ENCODE results near the gene TET3.

DNA sequence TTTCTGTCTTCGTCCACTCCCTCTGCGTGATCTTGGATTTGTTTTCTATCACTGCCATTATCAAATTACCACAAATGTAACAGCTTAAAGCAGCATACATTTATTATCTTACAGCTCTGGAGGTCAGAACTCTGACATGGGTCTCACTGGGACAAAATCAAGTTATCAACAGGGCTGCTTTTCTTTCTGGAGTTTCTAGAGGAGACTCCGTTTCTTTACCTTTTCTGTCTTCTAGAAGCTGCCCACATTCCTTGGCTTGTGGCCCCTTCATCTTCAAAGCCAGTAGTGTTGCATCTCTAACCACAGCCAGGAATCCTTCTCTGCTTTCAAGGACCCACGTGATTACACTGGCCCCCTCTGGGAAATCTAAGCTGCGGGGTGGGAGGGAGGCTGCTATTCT, 21.9 kb upstream of the TET3 start:
- no peak for TF ChIP-seq POLR2AphosphoS5 (IDR thresholded peaks at IDR 0.05; ENCODE audit: low read depth)
- TF ChIP-seq, protein P1, sequence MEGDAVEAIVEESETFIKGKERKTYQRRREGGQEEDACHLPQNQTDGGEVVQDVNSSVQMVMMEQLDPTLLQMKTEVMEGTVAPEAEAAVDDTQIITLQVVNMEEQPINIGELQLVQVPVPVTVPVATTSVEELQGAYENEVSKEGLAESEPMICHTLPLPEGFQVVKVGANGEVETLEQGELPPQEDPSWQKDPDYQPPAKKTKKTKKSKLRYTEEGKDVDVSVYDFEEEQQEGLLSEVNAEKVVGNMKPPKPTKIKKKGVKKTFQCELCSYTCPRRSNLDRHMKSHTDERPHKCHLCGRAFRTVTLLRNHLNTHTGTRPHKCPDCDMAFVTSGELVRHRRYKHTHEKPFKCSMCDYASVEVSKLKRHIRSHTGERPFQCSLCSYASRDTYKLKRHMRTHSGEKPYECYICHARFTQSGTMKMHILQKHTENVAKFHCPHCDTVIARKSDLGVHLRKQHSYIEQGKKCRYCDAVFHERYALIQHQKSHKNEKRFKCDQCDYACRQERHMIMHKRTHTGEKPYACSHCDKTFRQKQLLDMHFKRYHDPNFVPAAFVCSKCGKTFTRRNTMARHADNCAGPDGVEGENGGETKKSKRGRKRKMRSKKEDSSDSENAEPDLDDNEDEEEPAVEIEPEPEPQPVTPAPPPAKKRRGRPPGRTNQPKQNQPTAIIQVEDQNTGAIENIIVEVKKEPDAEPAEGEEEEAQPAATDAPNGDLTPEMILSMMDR (conservative IDR thresholded peaks at IDR 0.05; ENCODE audit: low read depth in 2 of 2): no peak
- no peak for TF ChIP-seq EZH2 (IDR thresholded peaks at IDR 0.05; ENCODE audit: low read depth, unreplicated experiment)
- TF ChIP-seq, protein P2, sequence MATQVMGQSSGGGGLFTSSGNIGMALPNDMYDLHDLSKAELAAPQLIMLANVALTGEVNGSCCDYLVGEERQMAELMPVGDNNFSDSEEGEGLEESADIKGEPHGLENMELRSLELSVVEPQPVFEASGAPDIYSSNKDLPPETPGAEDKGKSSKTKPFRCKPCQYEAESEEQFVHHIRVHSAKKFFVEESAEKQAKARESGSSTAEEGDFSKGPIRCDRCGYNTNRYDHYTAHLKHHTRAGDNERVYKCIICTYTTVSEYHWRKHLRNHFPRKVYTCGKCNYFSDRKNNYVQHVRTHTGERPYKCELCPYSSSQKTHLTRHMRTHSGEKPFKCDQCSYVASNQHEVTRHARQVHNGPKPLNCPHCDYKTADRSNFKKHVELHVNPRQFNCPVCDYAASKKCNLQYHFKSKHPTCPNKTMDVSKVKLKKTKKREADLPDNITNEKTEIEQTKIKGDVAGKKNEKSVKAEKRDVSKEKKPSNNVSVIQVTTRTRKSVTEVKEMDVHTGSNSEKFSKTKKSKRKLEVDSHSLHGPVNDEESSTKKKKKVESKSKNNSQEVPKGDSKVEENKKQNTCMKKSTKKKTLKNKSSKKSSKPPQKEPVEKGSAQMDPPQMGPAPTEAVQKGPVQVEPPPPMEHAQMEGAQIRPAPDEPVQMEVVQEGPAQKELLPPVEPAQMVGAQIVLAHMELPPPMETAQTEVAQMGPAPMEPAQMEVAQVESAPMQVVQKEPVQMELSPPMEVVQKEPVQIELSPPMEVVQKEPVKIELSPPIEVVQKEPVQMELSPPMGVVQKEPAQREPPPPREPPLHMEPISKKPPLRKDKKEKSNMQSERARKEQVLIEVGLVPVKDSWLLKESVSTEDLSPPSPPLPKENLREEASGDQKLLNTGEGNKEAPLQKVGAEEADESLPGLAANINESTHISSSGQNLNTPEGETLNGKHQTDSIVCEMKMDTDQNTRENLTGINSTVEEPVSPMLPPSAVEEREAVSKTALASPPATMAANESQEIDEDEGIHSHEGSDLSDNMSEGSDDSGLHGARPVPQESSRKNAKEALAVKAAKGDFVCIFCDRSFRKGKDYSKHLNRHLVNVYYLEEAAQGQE (IDR thresholded peaks at IDR 0.05; ENCODE audit: unreplicated experiment): no peak
- TF ChIP-seq CREB1 (CRISPR knock-in tag; IDR thresholded peaks at IDR 0.05; ENCODE audit: low read depth): no peak
- no peak for TF ChIP-seq ZNF331 (CRISPR knock-in tag; IDR thresholded peaks at IDR 0.05; ENCODE audit: low read depth)
- TF ChIP-seq EZH2phosphoT487 (IDR thresholded peaks at IDR 0.05; ENCODE audit: unreplicated experiment): no peak
- TF ChIP-seq STAT1 (IDR thresholded peaks at IDR 0.05; ENCODE audit: unreplicated experiment): no peak
- TF ChIP-seq ZNF114 (CRISPR knock-in tag; IDR thresholded peaks at IDR 0.05): no peak
